B cell (primary cell): ENCODE measurements around the gene RARB. TPM values are rescaled to one million over a fixed set of nuclear protein-coding genes. Genes with fewer than 3 reads are reported as not detected.

Experiments used
- ATAC-seq: fragments of 200-7000 bp; cut with Tn5 transposase; one replicate; pipeline ENCODE4 v1.10.0; 2021; ENCODE audit warnings: low read depth, mild to moderate bottlenecking, moderate number of reproducible peaks, moderate library complexity
- CTCF ChIA-PET: fragments of 350-600 bp; sonication (Branson Sonifier 250); formaldehyde crosslinking; loops from one replicate; lab custom pipeline; 2021; ENCODE audit warnings: antibody characterized with exemption, inconsistent platforms; lab: Charles Lee
- POLR2A ChIA-PET: fragments of 350-600 bp; sonication (Branson Sonifier 250); formaldehyde crosslinking; loops from one replicate; lab custom pipeline; 2021; ENCODE audit warnings: antibody characterized with exemption; lab: Charles Lee
- DNase-seq: peaks from one replicate; pipeline ENCODE4 v3.0.0; 2013
- H2AFZ ChIP-seq: 2 replicates; pipeline ENCODE4 v1.6.1; 2012; ENCODE audit warnings: mild to moderate bottlenecking, low read depth, low read length; ENCODE audit not compliant: insufficient read depth, poor library complexity, severe bottlenecking
- H3K27ac ChIP-seq, 2 donors: 1 replicate in 1 of 2; 2 replicates in 1 of 2; pipeline ENCODE4 v1.5.1; 2012 to 2013; ENCODE audit warnings: low read length in 2 of 2, mild to moderate bottlenecking in 2 of 2, moderate library complexity in 1 of 2
- H3K27me3 ChIP-seq, 4 experiments: fragments of 200-600 bp in 1 of 4; sonication (generic) in 1 of 4; replicated peaks in 1 of 4; 1 replicate in 2 of 4; 2 replicates in 2 of 4; pipeline versions ENCODE4 v1.6.1 to v1.7.0; 2013 to 2016; ENCODE audit warnings: low read length in 3 of 4, mild to moderate bottlenecking in 2 of 4, mixed read lengths in 1 of 4, moderate library complexity in 1 of 4; ENCODE audit not compliant: insufficient read depth in 4 of 4, control insufficient read depth in 3 of 4; ENCODE audit errors: control extremely low read depth in 1 of 4
- H3K36me3 ChIP-seq, 2 experiments: replicated peaks in 1 of 2; 1 replicate in 1 of 2; 2 replicates in 1 of 2; pipeline versions ENCODE4 v1.6.1 to v1.7.1; 2013; ENCODE audit warnings: low read length in 1 of 2; ENCODE audit not compliant: insufficient read depth in 2 of 2, control insufficient read depth in 1 of 2; ENCODE audit errors: control extremely low read depth in 1 of 2, extremely low read depth in 1 of 2
- H3K4me1 ChIP-seq, 2 donors: fragments of 200-600 bp in 1 of 2; sonication (generic) in 1 of 2; 1 replicate in 1 of 2; 2 replicates in 1 of 2; pipeline versions ENCODE4 v1.5.1 to v1.6.1; 2013 to 2017; ENCODE audit warnings: low read length in 2 of 2; ENCODE audit not compliant: control insufficient read depth in 2 of 2, insufficient read depth in 2 of 2
- H3K4me2 ChIP-seq: replicated peaks from 2 replicates; pipeline ENCODE3; 2012; ENCODE audit warnings: mild to moderate bottlenecking, low read depth, low read length; ENCODE audit not compliant: poor library complexity, severe bottlenecking
- H3K4me3 ChIP-seq, 5 experiments: fragments of 200-600 bp in 1 of 5; sonication (generic) in 1 of 5; 1 replicate in 3 of 5; 2 replicates in 2 of 5; pipeline versions ENCODE4 v1.5.1 to v1.7.0; 2011 to 2016; ENCODE audit warnings: low read length in 4 of 5, mild to moderate bottlenecking in 4 of 5, low read depth in 2 of 5, control low read depth in 1 of 5, moderate library complexity in 1 of 5; ENCODE audit not compliant: insufficient read depth in 1 of 5; ENCODE audit errors: control extremely low read depth in 1 of 5, extremely low read depth in 1 of 5
- H3K79me2 ChIP-seq: fragments of 200-600 bp; sonication (generic); one replicate; pipeline ENCODE4 v1.6.0; 2016; ENCODE audit warnings: low read length; ENCODE audit not compliant: control insufficient read depth, insufficient read depth
- H3K9ac ChIP-seq: fragments of 200-600 bp; sonication (generic); 2 replicates; pipeline ENCODE4 v1.6.1; 2017; ENCODE audit warnings: mild to moderate bottlenecking, low read length, moderate library complexity
- H3K9me3 ChIP-seq, 3 donors: one replicate each; pipeline versions ENCODE4 v1.6.1 to v1.7.1; 2013; ENCODE audit warnings: low read length in 2 of 3; ENCODE audit not compliant: control insufficient read depth in 2 of 3, insufficient read depth in 1 of 3; ENCODE audit errors: control extremely low read depth in 1 of 3
- H4K20me1 ChIP-seq: 2 replicates; pipeline ENCODE4 v1.6.0; 2012; ENCODE audit warnings: mild to moderate bottlenecking, low read length; ENCODE audit not compliant: insufficient read depth, control insufficient read depth, poor library complexity, severe bottlenecking
- H3K27ac Mint-ChIP-seq: one replicate; pipeline ENCODE4 v1.8.0; 2021; ENCODE audit warnings: mixed read lengths
- H3K27me3 Mint-ChIP-seq: one replicate; pipeline ENCODE4 v1.8.0; 2021; ENCODE audit warnings: mixed read lengths
- H3K4me1 Mint-ChIP-seq: one replicate; pipeline ENCODE4 v1.8.0; 2021; ENCODE audit warnings: mixed read lengths
- H3K4me3 Mint-ChIP-seq: one replicate; pipeline ENCODE4 v1.8.0; 2021; ENCODE audit warnings: mixed read lengths
- H3K9me3 Mint-ChIP-seq: one replicate; pipeline ENCODE4 v1.8.0; 2022; ENCODE audit warnings: mixed read lengths; ENCODE audit not compliant: insufficient read depth
- CTCF ChIP-seq: fragments of 200-600 bp; IDR thresholded peaks from one replicate; pipeline ENCODE4 v1.8.0; 2022; ENCODE audit warnings: antibody characterized with exemption, mild to moderate bottlenecking
- EZH2 ChIP-seq: IDR thresholded peaks from 2 replicates; pipeline ENCODE4 v1.6.1; 2012; ENCODE audit warnings: borderline replicate concordance, low read depth, mild to moderate bottlenecking, moderate library complexity, low read length; ENCODE audit not compliant: insufficient read depth, poor library complexity, severe bottlenecking
- WGBS: methylation state at CpG from one replicate; pipeline ENCODE4 v1.1.5; 2013; ENCODE audit warnings: missing lambda C conversion rate; ENCODE audit not compliant: insufficient coverage; 5-methylcytosine and 5-hydroxymethylcytosine counted together
- intact Hi-C: fragments of 100-400 bp; cut with micrococcal nuclease; formaldehyde crosslinking; loops from one replicate; pipeline ENCODE4 v1.10.0; 2022
- polyA plus RNA-seq: library from polyadenylated mRNA; depleted of rRNA; stranded (reverse); fragments of >200 nt; gene quantifications from 2 replicates; pipeline ENCODE4 v1.2.3, GENCODE V29; 2012
- total RNA-seq, 2 donors: library from RNA; stranded (reverse); fragments of 120-200 nt in 1 of 2; gene quantifications; 1 replicate in 1 of 2; 2 replicates in 1 of 2; pipeline versions ENCODE4 v1.2.3 to v1.2.4, GENCODE V29; 2013 to 2022

RARB gene
- total and polyA plus RNA-seq, 2 donors (not counting 1 experiment from before 2014, with no cell fraction given): not detected

- no peak overlapping the region for H3K9ac ChIP-seq
- intact Hi-C loops: no loop called here
- Mint-ChIP-seq H3K9me3 (no peaks in the 10 kb centered on the region), H3K27ac (no peak overlapping the region), H3K27me3 (no peaks in the 10 kb centered on the region), H3K4me1 (no peaks in the 10 kb centered on the region), H3K4me3 (no peak overlapping the region)
- H3K79me2 ChIP-seq: no peaks in the 10 kb centered on the region
- no peaks in the 10 kb centered on the region for H3K36me3 ChIP-seq
- H3K4me2 ChIP-seq: no peak overlapping the region
- H3K4me3 ChIP-seq: no peak overlapping the region
- no peaks in the 10 kb centered on the region for H3K27me3 ChIP-seq
- H3K4me1 ChIP-seq: no peaks in the 10 kb centered on the region
- no peak overlapping the region for H2AFZ ChIP-seq
- no peak for TF ChIP-seq CTCF
- no peak for TF ChIP-seq EZH2
- no peaks in the 10 kb centered on the region for H4K20me1 ChIP-seq
- H3K9me3 ChIP-seq: no peaks in the 10 kb centered on the region
- CTCF ChIA-PET: no interaction called here
- POLR2A ChIA-PET: no interaction called here
- DNase-seq: no peak
- ATAC-seq: no peak
- no peak overlapping the region for H3K27ac ChIP-seq
- WGBS: no CpG with 5 or more reads among the region's 1 CpG
Observed at GRCh38 chr3:25483456-25483855, 55.4 kb downstream of the RARB start.

GRCh38 chr3:25485673-25486072, 57.6 kb downstream of the RARB start:
- ChIA-PET CTCF (no interaction called here), POLR2A (no interaction called here)
- Histone ChIP-seq H4K20me1 (no peaks in the 10 kb centered on the region), H3K79me2 (no peaks in the 10 kb centered on the region), H3K27me3 (no peaks in the 10 kb centered on the region), H3K9ac (no peak overlapping the region), H3K4me2 (no peak overlapping the region), H3K9me3 (no peaks in the 10 kb centered on the region), H3K4me3 (no peak overlapping the region), H2AFZ (no peak overlapping the region), H3K36me3 (no peaks in the 10 kb centered on the region), H3K4me1 (no peaks in the 10 kb centered on the region), H3K27ac (no peak overlapping the region)
- TF ChIP-seq EZH2 (no peak), CTCF (no peak)
- no peak overlapping the region for H3K4me3 Mint-ChIP-seq
- no peaks in the 10 kb centered on the region for H3K27me3 Mint-ChIP-seq
- intact Hi-C loops: no loop called here
- 85% methylated on average over 3 of the region's 3 CpGs for whole genome bisulfite sequencing
- H3K4me1 Mint-ChIP-seq: no peaks in the 10 kb centered on the region
- H3K9me3 Mint-ChIP-seq: no peaks in the 10 kb centered on the region
- no peak for DNase-seq
- H3K27ac Mint-ChIP-seq: no peak overlapping the region
- no peak for ATAC-seq
